GM18519 (cell line): ENCODE data around the gene LGALS1.

Experiments
- ATAC-seq: cut with Tn5 transposase; IDR thresholded peaks from one replicate; pipeline ENCODE4 v1.9.1; 2021; ENCODE audit warnings: mild to moderate bottlenecking, moderate library complexity; ENCODE audit not compliant: unreplicated experiment, low FRiP score

The LGALS1 gene

GRCh38 chr22:37674951-37675929, at the start of gene LGALS1:
Gene LGALS1, plus strand, starts transcription at chr22:37675636. Its CDS starts 67 bp downstream, at chr22:37675703.
- ATAC-seq: no peak

- no peak for ATAC-seq
These were observed 49.7 kb upstream of the LGALS1 start for GRCh38 chr22:37625737-37626136.

- no peak for ATAC-seq
These were observed 49.3 kb upstream of the LGALS1 start for GRCh38 chr22:37626144-37626543.

GRCh38 chr22:37626556-37627075, 48.8 kb upstream of the LGALS1 start:
- ATAC-seq: no peak

- ATAC-seq: no peak
These were observed 48.3 kb upstream of the LGALS1 start for GRCh38 chr22:37627121-37627520.

GRCh38 chr22:37627545-37627944, 47.9 kb upstream of the LGALS1 start:
- ATAC-seq: no peak

GRCh38 chr22:37628830-37629229, 46.6 kb upstream of the LGALS1 start:
- no peak for ATAC-seq

GRCh38 chr22:37629928-37630327, 45.5 kb upstream of the LGALS1 start:
- ATAC-seq: no peak

GRCh38 chr22:37630839-37631435, 44.5 kb upstream of the LGALS1 start:
- ATAC-seq: no peak

GRCh38 chr22:37631448-37632173, 43.8 kb upstream of the LGALS1 start:
- no peak for ATAC-seq

- no peak for ATAC-seq
These were observed 43.0 kb upstream of the LGALS1 start for GRCh38 chr22:37632174-37633088.

- ATAC-seq: peak; percentile 28
These were observed 42.3 kb upstream of the LGALS1 start for GRCh38 chr22:37633089-37633624.

GRCh38 chr22:37633625-37634416, 41.6 kb upstream of the LGALS1 start:
- ATAC-seq: peak; percentile 36

GRCh38 chr22:37634417-37634924, 41.0 kb upstream of the LGALS1 start:
- ATAC-seq: no peak

- ATAC-seq: no peak
These were observed 40.3 kb upstream of the LGALS1 start for GRCh38 chr22:37635157-37635556.

GRCh38 chr22:37636186-37636948, 39.1 kb upstream of the LGALS1 start:
- ATAC-seq: no peak

GRCh38 chr22:37636949-37637273, 38.5 kb upstream of the LGALS1 start:
- ATAC-seq: no peak
